GM12891 (cell line): ENCODE data around the gene SOWAHC.
"Not testable (repeated sequence)": the region's sequence is repeated elsewhere in the genome, so short reads cannot be mapped to it uniquely, and the experiment has no call there.

Experiments used
- DNase-seq: peaks from one replicate; pipeline ENCODE4 v3.0.0; 2011; ENCODE audit warnings: low spot score; ENCODE audit not compliant: insufficient read length
- FAIRE-seq: peaks from 2 replicates; lab custom pipeline; 2011; peaks lifted over from hg19 to GRCh38; lab: Jason Lieb, UNC
- PAX5 ChIP-seq: IDR thresholded peaks from 2 replicates; pipeline ENCODE4 v1.6.1; 2011; ENCODE audit warnings: low read length, moderate library complexity, mild to moderate bottlenecking; ENCODE audit not compliant: insufficient read depth, severe bottlenecking
- POLR2A ChIP-seq: IDR thresholded peaks from 2 replicates; pipeline ENCODE4 v1.6.1; 2011; ENCODE audit warnings: low read depth, low read length, control low read depth
- POLR2AphosphoS5 ChIP-seq: IDR thresholded peaks from 2 replicates; pipeline ENCODE4 v1.6.1; 2011; ENCODE audit warnings: low read depth, low read length, control low read depth
- POU2F2 ChIP-seq: IDR thresholded peaks from 2 replicates; pipeline ENCODE4 v1.6.1; 2011; ENCODE audit warnings: low read depth, mild to moderate bottlenecking, control low read depth, low read length, moderate library complexity
- SPI1 ChIP-seq: IDR thresholded peaks from 2 replicates; pipeline ENCODE4 v1.6.1; 2011; ENCODE audit warnings: low read depth, low read length, control low read depth
- TAF1 ChIP-seq: IDR thresholded peaks from 2 replicates; pipeline ENCODE4 v1.6.1; 2011; ENCODE audit warnings: low read depth, low read length, control low read depth

Gene SOWAHC

DNA sequence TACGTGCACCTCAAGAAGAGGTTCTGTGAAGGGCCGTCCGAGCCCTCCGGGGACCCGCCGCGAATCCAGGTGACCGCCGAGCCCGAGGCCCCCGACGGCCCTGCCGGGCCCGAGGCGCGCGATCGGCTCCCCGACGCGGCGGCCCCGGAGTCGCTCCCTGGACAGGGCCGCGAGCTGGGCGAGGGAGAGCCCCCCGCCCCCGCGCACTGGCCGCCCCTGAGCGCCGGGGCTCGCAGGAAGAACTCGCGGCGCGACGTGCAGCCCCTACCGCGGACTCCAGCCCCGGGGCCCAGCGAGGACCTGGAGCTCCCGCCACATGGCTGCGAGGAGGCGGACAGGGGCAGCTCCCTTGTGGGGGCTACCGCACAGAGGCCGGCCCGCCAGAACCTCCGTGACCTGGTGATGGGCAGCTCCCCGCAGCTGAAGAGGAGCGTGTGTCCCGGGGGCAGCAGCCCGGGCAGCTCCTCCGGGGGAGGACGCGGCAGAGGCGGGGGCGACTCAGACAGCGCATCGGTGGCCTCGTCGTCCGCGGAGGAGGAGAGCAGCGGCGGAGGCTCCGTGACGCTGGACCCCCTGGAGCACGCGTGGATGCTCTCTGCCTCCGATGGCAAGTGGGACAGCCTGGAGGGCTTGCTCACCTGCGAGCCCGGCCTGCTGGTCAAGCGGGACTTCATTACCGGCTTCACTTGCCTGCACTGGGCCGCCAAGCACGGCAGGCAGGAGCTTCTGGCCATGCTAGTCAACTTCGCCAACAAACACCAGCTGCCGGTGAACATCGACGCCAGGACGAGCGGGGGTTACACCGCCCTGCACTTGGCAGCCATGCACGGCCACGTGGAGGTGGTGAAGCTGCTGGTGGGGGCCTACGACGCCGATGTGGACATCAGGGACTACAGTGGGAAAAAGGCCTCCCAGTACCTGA lies 812 bp downstream of the SOWAHC start:
- TF ChIP-seq PAX5 (no peak), POLR2A (no peak), POU2F2 (no peak), POLR2AphosphoS5 (no peak), TAF1 (no peak), SPI1 (no peak)
- FAIRE-seq (no peak), DNase-seq (no peak)

DNA sequence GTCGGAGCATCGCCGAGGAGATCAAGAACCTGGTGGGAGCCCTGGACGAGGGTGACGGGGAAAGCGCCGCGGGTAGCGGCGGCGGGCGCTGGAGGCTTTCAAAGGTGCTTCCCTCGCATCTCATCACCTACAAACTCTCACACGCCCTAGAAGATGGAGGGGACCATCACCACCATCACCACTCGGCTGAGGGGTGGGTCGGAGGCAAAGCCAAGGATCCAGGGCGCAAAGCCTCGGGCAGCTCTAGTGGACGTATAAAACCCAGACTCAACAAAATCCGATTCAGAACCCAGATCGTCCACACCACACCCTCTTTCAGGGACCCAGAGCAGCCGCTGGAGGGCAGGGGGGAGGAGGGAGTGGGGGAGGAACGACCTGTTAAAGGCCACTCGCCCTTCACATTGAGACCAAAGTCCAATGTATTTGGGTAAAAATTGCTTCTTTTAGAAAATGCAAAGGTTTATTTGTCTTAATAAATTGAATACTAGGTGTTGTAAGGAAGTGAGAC lies 1.5 kb downstream of the SOWAHC start:
- DNase-seq (no peak), FAIRE-seq (no peak)
- TF ChIP-seq TAF1 (no peak), POLR2AphosphoS5 (no peak), POLR2A (no peak), PAX5 (no peak), POU2F2 (no peak), SPI1 (no peak)

DNA sequence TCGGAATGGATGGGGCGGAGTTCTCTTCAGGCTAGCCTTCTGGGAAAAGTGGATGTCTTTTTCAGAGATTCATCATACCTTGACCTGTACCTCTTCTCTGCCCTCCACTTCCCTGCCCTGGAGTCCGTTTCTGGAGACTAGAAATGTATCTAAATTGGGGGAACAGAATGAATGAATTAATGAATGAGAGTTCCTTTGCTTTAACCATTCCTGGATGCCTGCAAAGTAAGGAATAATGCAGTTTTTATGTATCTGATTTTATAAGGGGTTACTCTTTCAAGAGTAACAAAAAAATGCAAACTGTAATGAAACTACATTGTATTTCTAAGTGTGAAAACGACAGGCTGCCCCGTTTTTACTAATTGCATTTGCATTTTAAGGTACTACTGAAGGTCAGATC lies 2.0 kb downstream of the SOWAHC start:
- TF ChIP-seq SPI1 (no peak), POU2F2 (no peak), PAX5 (no peak), POLR2A (no peak), TAF1 (no peak), POLR2AphosphoS5 (no peak)
- no peak for DNase-seq
- no peak for FAIRE-seq

DNA sequence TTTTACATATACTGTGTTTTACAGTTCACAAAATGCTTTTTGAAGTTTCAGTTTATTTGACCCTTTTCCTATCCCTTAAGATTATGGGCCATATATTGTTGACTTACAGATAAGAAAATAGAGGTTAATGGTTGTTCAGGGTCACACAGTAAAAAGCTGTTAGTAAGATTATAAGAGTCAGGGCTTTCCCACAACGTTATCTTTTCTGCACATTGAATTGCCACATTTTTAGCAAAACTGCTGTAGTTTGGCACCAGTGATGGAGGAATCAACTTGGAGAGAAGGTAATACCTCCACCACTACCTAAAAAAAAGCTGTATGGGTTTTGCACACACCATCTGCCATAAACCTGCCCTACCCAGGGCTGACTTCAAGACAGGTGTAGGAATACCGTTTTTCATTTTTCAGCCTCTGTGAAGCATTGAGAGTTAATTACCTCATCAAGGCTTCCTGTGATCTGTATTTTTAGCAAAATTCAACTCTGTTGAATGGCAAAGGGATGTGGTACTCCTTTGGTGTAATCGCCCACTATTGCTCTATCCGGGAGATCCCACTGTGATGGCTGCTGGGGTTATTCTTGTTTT lies 5.0 kb downstream of the SOWAHC start:
- DNase-seq: no peak
- TF ChIP-seq PAX5 (no peak), TAF1 (no peak), POLR2AphosphoS5 (no peak), POLR2A (no peak), POU2F2 (no peak), SPI1 (no peak)
- FAIRE-seq: no peak

DNA sequence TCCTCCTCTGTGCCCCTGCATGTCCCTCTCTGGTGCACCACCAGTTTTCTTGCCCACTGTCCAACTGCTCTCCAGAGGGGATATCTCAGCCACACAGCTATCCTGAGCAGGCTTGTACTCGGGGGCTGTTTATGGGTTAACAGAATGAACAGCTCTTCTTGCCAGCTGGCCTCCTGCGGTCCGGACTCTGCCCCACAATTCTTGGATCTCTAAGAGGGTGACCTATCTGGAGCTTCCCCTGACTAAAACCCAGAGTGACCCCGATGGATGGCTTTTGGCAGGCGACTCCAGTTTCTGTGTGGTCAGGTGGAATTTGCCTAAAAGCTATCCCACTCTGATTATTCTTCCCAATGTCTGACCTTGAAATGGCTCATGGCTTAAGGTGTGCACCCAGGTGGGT lies 9.1 kb downstream of the SOWAHC start:
- no peak for DNase-seq
- no peak for TF ChIP-seq POLR2AphosphoS5
- no peak for TF ChIP-seq POLR2A
- TF ChIP-seq PAX5: no peak
- no peak for TF ChIP-seq TAF1
- TF ChIP-seq POU2F2: no peak
- TF ChIP-seq SPI1: no peak
- FAIRE-seq: no peak

DNA sequence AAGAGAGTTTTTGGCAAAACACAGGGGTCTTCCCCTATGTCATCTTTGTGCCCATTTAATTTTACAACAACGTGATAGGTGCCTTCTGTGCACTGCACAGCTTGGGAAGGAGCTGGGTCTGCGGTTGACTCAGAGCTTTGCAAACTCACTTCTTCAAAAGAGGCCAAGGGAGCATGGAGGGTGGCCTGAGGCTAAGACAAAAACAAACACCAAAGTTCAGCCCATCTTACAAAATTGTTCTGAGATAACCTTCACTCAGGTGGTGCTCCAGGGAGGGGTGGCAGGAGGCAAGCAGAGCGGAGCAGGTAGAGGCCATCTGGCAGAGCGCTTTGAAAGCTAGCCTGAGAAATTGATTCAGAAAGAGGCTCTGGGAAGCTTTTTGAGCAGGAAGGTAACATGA lies 9.8 kb downstream of the SOWAHC start:
- TF ChIP-seq POU2F2: no peak
- no peak for TF ChIP-seq POLR2A
- no peak for TF ChIP-seq SPI1
- no peak for TF ChIP-seq PAX5
- no peak for TF ChIP-seq TAF1
- no peak for TF ChIP-seq POLR2AphosphoS5
- no peak for FAIRE-seq
- no peak for DNase-seq

DNA sequence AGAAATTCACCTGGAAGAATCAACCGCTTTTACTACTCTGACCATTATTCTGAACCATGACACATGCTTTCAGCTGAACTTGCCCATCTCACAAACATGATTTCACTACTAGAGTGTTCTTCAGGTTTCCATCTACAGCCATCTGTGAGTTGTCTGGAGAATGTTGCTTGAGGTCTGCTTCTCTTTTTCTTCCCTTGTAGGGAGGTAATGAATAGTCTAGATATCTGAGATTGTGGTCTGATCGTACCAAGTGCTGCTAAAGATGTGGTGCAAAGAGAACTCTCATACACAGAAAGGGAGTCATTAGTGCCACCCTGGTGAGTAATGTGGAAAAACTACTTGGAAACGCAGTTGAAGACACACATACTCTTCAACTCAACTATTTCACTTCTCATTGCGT lies 10.2 kb downstream of the SOWAHC start:
- no peak for TF ChIP-seq POLR2A
- TF ChIP-seq TAF1: no peak
- no peak for TF ChIP-seq POLR2AphosphoS5
- no peak for TF ChIP-seq PAX5
- no peak for TF ChIP-seq POU2F2
- TF ChIP-seq SPI1: no peak
- FAIRE-seq: no peak

DNA sequence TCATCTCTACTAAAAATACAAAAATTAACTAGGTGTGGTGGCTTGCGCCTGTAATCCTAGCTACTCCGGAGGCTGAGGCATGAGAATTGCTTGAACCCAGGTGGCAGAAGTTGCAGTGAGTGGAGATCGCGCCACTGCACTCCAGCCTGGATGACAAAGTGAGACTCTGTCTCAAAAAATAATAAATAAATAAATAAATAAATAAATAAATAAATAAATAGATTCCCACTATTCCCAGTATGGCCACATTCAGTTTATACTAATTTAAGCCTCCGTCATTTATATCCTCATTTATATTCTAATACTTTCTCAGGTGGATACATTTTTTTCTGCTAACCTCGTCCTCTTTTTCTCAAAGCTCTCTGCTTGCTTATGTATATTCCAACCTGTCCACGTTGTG lies 14.2 kb downstream of the SOWAHC start:
- FAIRE-seq, DNase-seq: not testable (repeated sequence)

More for the DNA sequence above, 10.2 kb downstream of the SOWAHC start:
- no peak for DNase-seq

DNA sequence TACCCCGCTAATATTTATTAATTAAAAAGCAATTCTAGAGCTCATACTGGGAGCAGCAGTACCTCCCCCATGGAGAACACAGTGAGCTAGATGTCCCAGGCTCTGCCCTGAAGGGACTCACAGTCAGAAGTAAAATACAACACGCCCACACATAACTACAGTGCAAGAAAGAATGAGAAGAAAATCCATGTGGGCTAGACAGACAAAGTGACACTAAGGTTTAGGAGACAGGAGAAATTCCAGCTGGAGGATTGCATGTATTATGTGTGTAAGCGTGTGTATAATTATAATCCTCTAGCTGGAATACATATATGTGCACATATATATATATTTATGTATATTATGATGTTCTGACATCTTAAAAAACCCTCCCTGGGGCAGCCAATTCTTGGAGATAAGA lies 15.7 kb downstream of the SOWAHC start:
- TF ChIP-seq POLR2A: no peak
- no peak for TF ChIP-seq POLR2AphosphoS5
- no peak for TF ChIP-seq TAF1
- no peak for TF ChIP-seq POU2F2
- no peak for TF ChIP-seq PAX5
- no peak for TF ChIP-seq SPI1
- FAIRE-seq: no peak
- DNase-seq: no peak

DNA sequence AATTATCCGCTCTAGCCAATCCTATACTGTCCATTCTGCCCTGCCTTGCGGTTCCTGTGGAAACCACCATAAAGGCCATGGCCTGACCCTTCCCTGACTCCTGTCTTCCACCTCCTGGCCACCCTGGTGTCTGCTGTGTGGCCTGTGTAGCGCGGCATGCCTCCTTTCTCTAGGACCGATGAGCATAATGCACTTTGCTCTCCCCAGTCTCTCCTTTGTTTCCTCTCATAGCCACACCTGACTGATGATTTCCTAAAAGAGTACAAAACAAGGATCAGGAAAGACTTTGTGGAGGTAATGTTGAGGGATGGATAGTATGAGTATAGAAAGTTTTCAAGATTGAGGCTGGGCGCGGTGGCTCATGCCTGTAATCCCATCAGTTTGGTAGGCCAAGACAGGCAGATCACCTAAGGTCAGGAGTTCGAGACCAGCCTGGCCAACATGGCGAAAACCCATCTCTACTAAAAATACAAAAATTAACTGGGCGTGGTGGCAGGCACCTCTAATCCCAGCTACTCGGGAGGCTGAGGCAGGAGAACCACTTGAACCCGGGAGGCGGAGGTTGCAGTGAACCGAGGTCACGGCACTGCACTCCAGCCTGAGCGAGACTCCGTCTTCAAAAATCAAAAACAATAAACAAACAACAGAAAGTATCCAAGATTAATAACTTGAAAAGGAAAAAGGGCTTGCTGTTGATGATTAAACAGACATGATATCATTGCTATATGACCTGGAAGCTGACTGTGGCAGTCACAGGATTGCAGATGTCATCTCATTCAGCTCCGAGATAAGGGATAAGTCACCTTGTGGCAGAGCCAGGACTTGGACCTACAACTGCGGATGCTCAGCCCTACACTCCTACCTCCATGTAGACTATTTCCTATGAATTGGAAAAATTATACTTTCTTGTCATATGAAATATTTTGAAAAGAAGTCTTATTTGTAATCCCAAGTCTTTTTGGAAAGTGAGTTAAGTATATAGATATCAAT lies 16.6 kb downstream of the SOWAHC start:
- FAIRE-seq (no peak), DNase-seq (no peak)
- no peak for TF ChIP-seq POLR2AphosphoS5
- TF ChIP-seq SPI1: no peak
- TF ChIP-seq POU2F2: no peak
- TF ChIP-seq TAF1: no peak
- no peak for TF ChIP-seq POLR2A
- TF ChIP-seq PAX5: no peak
